AG04449 (cell line): ENCODE data around the gene KASH5.

Source experiments
- CTCF ChIA-PET: fragments of 350-600 bp; formaldehyde crosslinking; extraction: SDS; loops from one replicate; lab custom pipeline; 2021; ENCODE audit warnings: antibody characterized with exemption; lab: Yijun Ruan, JAX
- POLR2A ChIA-PET: fragments of 400-600, 350-600 bp; formaldehyde crosslinking; extraction: SDS; loops from one replicate; lab custom pipeline; 2020; ENCODE audit warnings: antibody characterized with exemption, inconsistent platforms; lab: Yijun Ruan, JAX
- DNase-seq: peaks from one replicate; pipeline ENCODE4 v3.0.0-alpha.2; 2010; ENCODE audit warnings: low read depth, low spot score
- H3K4me3 ChIP-seq: 2 replicates; pipeline ENCODE4 v1.5.1; 2011; ENCODE audit warnings: low read depth, mild to moderate bottlenecking, control low read depth, low read length
- CTCF ChIP-seq: IDR thresholded peaks from one replicate; pipeline ENCODE4 v1.5.1; 2011; ENCODE audit warnings: mild to moderate bottlenecking, moderate library complexity, low read length, control low read depth, inconsistent platforms; ENCODE audit not compliant: insufficient read depth; ENCODE audit errors: missing control alignments

Gene KASH5

DNA sequence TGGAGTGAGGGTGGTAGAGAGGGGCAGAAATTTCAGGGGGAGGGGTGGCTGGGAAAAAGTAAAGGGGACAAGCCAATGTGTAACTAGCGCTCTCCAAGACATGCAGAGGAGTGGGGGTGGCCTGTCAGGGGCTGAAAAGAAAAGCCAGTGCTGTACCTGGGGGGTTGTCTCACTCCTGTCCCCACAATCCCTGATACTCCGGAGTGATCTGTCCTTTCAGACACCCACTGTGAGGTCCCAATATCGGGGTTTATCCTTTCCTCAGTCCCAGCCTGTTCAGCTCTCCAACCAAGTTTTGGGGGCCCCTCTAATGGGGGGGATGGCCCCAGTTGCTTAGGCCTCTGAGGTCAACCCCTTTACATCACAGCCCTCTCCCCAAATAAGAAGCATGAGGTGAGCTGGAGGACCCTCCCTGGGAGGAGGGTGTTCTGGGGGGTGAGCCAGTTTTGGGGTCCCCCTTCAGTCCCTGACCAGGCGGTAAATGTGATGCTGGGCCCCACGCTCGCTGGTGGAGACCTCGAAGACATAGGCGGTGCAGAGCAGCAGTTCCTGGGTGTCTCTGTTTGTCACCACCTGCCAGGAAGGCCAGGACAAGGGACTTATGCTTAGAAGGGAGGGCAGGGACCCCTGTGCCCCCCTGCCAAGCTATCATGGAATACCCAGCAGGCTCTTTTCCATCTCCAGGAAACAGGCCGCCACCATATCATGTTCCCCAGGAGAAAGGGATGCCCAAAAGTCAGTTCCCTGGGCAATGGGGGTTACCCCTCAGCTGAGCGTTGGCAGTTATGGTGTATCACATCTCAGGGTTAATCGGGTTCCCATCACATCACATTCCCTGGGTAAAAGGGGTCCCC lies 47.0 kb upstream of the KASH5 start:
- ChIA-PET POLR2A (interaction anchor here (0.6 kb wide), 1 partner anchor 238 kb away, joined by 3 read pairs; no protein-coding TSS in a partner anchor), CTCF (interaction anchor here (1.0 to 2.8 kb wide), 3 partner anchors 14 to 229 kb away, joined by 3 to 7 read pairs (median 5); no protein-coding TSS in a partner anchor)
- no peak for TF ChIP-seq CTCF
- no peak overlapping the region for H3K4me3 ChIP-seq
- DNase-seq, result no peak

DNA sequence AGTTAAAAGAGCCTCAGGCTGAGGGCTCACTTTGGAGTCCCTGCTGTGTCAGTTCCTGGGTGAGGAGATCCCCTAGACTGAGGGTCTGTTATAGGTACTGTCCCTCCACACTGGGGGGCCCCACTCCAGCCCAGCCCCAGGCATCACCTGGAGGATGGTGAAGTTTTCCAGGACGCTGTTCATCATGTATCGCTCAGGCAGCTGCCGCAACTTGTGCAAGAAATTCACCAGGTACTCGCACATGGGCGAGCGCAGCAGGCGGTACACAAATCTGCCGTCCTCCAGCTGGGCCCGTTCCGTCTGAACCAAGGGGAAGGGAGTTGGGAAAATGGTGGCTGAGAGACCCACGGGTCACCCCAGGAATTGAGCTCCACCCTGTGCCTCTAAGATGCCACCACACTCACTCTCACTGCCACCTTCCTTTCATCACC lies 45.7 kb upstream of the KASH5 start:
- POLR2A ChIA-PET, result no interaction called here
- no peak for DNase-seq
- CTCF ChIA-PET, result interaction anchor here (0.7 to 2.8 kb wide), 3 partner anchors 9 to 41 kb away, joined by 3 to 7 read pairs (median 6); no protein-coding TSS in a partner anchor
- no peak for TF ChIP-seq CTCF
- H3K4me3 ChIP-seq, result no peak overlapping the region

DNA sequence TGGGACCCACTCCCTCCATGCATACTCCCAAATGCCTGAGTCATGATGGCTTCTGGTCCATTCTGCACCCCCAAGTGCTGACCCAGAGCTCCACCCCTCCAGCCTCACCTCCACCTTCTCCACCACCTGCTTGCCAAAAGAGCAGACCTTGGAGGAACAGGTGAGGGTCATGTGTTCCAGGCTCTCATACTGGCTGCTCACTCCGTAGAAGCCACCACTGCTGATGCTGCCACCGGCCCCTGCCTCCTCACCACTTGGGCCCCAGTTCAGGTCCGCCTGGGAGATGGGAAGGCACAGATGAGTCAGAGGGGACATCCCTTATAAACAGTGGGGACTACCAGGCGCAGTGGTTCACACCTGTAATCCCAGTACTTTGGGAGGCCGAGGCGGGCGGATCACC lies 44.9 kb upstream of the KASH5 start:
- POLR2A ChIA-PET, result no interaction called here
- TF ChIP-seq CTCF, result no peak
- DNase-seq, result no peak
- no peak overlapping the region for H3K4me3 ChIP-seq
- CTCF ChIA-PET, result interaction anchor here (0.7 to 2.8 kb wide), 3 partner anchors 10 to 41 kb away, joined by 3 to 7 read pairs (median 6); no protein-coding TSS in a partner anchor

DNA sequence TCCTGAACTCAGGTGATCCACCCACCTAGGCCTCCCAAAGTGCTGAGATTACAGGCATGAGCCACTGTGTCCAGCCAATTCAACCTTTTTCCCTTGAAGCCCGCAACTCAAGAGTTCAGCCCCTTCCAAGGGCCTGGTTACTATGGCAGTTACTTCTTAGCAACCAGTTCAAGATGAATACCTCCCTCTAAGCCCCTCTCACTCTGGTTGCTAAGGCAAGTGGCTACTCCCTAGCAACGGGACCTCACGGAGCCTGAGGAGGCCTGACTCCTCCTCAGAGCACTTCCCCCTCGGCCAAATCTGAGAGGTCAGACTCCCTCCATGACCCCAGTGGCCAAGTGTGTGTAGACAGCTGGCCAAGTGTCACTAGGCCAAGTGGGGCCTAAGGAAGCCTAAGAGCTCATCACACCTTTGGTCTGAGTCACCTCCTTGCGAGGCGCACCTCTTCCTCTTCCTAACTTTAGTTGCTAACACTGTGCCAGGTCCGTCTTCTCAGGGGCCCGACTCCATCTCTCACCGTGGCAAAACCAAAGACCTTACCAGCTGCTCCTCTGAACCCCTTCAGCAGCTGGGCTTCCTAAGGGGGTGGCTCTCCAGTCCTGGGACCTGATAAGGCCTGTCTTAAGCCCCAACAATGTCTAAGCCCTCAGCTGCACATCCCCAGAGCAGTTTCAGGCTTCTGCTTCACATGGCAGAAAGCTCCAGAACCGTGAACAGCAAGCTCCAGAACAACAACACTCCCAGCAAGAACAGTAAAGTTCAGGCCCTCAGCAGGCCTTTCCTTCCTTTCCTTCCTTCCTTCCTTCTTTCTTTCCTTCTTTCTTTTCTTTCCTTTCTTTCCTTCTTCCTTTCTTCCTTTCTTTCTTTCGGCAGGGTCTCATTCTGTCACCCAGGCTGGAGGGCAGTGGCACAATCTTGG lies 43.3 kb upstream of the KASH5 start:
- no peak overlapping the region for H3K4me3 ChIP-seq
- no peak for TF ChIP-seq CTCF
- POLR2A ChIA-PET, result no interaction called here
- no peak for DNase-seq
- CTCF ChIA-PET, result interaction anchor here (0.8 to 1.2 kb wide), 3 partner anchors 17 to 119 kb away, joined by 3 read pairs; no protein-coding TSS in a partner anchor

DNA sequence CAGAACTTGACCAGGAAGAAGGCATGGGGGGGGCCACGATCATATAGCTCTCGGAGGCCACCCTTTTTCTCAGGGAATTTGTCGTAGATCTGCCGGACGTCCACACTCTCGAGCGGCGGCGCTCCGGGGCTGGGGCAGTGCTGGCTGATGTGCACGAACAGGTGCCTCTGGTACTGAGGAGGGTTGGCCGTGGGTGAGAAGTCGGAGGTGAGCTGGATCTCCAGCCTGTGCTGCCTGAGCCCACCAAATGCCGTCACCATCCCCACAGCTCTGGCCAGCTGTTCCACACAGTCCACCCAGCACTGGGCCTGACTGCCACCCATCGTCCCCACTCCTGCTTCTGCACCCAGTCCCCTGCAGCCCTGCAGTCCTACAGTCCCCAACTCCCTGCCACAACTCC lies 40.9 kb upstream of the KASH5 start:
- no peak for DNase-seq
- no peak overlapping the region for H3K4me3 ChIP-seq
- POLR2A ChIA-PET, result no interaction called here
- CTCF ChIA-PET, result interaction anchor here (1.7 to 1.8 kb wide), 2 partner anchors 16 to 20 kb away, joined by 8 to 9 read pairs; no protein-coding TSS in a partner anchor
- no peak for TF ChIP-seq CTCF
